ENCODE measurements around the gene OPTC.
A peak's percentile ranks its signal among the peaks of the same experiment; 100 is the strongest.

OPTC gene

DNA sequence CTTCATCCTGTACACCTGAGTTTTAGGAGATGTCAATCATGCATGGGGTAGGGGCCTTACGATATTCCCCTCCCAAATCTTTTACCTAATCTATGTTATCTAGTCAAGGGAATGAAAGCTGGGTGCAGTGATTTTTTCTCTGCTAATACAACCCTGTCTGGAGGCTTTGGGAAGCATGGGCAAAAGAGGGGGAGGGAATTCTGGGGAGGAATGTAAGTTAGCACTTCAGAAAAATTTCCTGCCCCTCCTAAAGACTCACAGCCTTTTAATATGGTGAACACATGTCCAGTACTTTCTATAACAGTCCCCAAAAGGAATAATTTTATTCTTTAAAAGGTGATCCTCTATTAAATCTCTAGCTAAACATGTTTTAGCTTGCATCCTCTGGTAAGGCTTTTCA is 44.0 kb upstream of the OPTC start:
- Histone ChIP-seq H3K56ac (ENCODE audit: low read length) (no peak overlapping the region), H3K27ac (ENCODE audit: low read depth, low read length) (no peak overlapping the region), H3K79me2 (ENCODE audit: control insufficient read depth, insufficient read depth, low read length) (no peaks in the 10 kb centered on the region), H2BK5ac (ENCODE audit: low read length) (no peak overlapping the region), H2AK5ac (ENCODE audit: low read length) (no peak overlapping the region), H3K79me1 (ENCODE audit: low read length) (no peaks in the 10 kb centered on the region), H3K4ac (ENCODE audit: low read depth, low read length) (no peak overlapping the region), H3K9ac (ENCODE audit: low read length) (no peak overlapping the region), H3K4me2 (ENCODE audit: low read length) (no peak overlapping the region), H4K8ac (ENCODE audit: low read depth, low read length) (no peak overlapping the region), H2BK120ac (ENCODE audit: low read depth, low read length) (no peak overlapping the region), H3K4me3 (ENCODE audit: low read length) (no peak overlapping the region), H3K27me3 (ENCODE audit: insufficient read depth, low read length, poor library complexity) (no peaks in the 10 kb centered on the region), H2BK15ac (replicated peaks; ENCODE audit: low read depth) (no peak overlapping the region), H3K36me3 (ENCODE audit: control insufficient read depth, insufficient read depth, low read length) (no peaks in the 10 kb centered on the region), H4K5ac (ENCODE audit: low read length) (no peak overlapping the region), H3K4me1 (ENCODE audit: control insufficient read depth, low read depth, low read length) (peaks cover 9% of the 10 kb centered on the region), H3K18ac (ENCODE audit: low read length) (no peak overlapping the region), H3K23ac (ENCODE audit: low read length) (no peak overlapping the region)
- no peak for DNase-seq
- no CpG with 5 or more reads among the region's 1 CpG for WGBS (ENCODE audit: extremely low coverage, insufficient coverage, low lambda C conversion rate)

DNA sequence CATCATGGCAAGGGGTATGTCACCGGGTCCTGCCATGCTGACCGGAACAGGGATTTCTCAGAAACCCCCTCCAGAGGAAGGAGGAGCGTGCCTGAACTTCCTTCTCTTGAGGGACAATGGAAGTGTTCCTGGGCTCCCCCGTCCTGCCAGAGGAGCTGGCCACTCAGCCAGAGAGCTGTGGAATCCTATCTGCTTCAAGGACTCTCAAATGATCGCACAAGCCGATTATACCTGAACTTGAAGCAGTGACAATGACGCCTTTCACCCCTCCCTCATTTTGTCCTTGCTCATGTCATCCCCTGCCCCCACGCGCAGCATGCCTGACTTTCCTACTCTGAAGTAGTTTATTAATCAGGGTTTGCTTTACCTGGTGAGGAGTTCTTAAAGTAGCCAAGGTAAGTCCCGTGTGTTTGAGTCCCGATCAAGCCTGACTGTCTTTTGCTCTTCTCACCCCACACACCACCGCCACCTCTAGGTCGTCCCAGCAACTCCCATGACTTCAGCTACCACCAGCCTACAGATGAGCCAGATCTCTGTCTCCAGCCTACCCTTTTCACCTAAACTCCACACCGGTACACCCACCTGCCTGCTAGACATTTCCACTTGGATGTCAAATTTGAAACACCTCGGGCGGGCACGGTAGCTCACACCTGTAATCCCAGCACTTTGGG is 43.3 kb upstream of the OPTC start:
- Histone ChIP-seq H3K9ac (ENCODE audit: low read length) (no peak overlapping the region), H3K79me1 (ENCODE audit: low read length) (no peaks in the 10 kb centered on the region), H3K4me1 (ENCODE audit: control insufficient read depth, low read depth, low read length) (peaks cover 9% of the 10 kb centered on the region), H3K79me2 (ENCODE audit: control insufficient read depth, insufficient read depth, low read length) (no peaks in the 10 kb centered on the region), H2BK5ac (ENCODE audit: low read length) (peak overlapping the region; percentile 37), H3K27ac (ENCODE audit: low read depth, low read length) (no peak overlapping the region), H2BK15ac (replicated peaks; ENCODE audit: low read depth) (no peak overlapping the region), H3K18ac (ENCODE audit: low read length) (no peak overlapping the region), H3K27me3 (ENCODE audit: insufficient read depth, low read length, poor library complexity) (no peaks in the 10 kb centered on the region), H3K56ac (ENCODE audit: low read length) (peak overlapping the region; percentile 3), H3K4ac (ENCODE audit: low read depth, low read length) (no peak overlapping the region), H4K5ac (ENCODE audit: low read length) (no peak overlapping the region), H3K36me3 (ENCODE audit: control insufficient read depth, insufficient read depth, low read length) (no peaks in the 10 kb centered on the region), H2AK5ac (ENCODE audit: low read length) (no peak overlapping the region), H3K23ac (ENCODE audit: low read length) (no peak overlapping the region), H3K4me2 (ENCODE audit: low read length) (no peak overlapping the region), H4K8ac (ENCODE audit: low read depth, low read length) (no peak overlapping the region), H2BK120ac (ENCODE audit: low read depth, low read length) (no peak overlapping the region), H3K4me3 (ENCODE audit: low read length) (no peak overlapping the region)
- WGBS (ENCODE audit: extremely low coverage, insufficient coverage, low lambda C conversion rate), result no CpG with 5 or more reads among the region's 17 CpGs
- DNase-seq, result peak; percentile 69

DNA sequence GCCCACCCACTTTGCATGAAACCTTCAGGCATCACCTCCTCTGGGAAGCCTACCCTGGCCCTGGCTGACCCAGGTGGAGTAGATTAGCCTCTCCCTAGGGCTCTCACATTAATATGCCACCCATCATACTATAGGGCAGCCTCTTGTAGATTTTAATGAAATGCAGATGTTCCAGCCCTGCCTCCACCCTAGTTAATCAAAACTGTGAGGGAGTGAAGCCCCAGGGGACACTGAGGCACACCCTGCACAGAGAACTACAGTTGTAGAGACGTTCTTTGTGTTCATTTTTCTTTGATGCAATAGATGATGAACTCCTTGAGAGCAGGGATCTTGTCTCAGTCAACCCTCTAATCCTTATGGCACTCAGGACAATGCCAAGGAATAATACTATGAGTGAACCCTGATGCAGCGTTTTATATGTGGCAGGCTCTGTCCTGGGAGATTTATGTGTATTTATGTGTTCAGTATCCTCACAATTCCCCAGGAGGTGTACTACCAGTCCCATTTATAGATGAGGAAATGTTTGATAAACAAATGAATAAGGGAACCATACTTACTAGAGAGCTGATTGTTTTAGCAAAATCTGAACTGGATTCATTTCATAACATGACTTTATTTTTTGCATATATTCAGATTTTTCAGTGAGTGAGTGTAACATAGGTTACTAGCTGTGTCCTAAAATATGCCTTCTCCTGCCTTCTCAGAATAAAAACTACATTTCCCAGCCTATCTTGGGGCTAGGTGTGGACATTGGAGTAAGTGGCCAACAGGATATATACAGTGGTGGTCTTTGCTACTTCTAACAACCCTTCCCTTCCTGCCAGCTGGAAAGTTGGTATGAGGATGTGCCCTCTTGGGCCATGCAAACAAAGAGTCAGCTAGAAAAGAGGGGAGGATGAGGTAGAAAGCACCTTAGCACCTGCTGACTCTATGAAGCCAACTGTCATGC is 41.8 kb upstream of the OPTC start:
- Histone ChIP-seq H2BK15ac (replicated peaks; ENCODE audit: low read depth) (no peak overlapping the region), H3K27me3 (ENCODE audit: insufficient read depth, low read length, poor library complexity) (no peaks in the 10 kb centered on the region)

DNA sequence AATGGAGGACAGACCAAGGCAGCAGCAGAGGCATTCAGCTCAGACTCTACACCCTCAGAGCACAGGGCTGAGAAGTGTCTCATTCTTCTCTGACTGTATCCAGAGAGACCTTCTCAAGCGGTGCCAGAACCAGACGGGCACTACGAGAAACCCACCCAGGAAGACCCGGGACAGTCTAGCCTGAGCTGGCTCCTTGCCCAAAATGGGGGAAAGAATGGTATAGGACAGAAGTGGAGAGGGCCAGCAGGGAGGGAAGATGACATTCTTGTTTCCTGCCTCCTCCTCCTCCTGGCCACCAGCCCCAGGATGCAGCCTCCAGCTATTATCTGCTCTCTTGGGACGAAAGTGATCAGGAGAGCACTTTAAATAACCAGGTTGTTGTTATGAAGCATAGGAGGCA is 40.9 kb upstream of the OPTC start:
- no peak overlapping the region for H4K8ac ChIP-seq (ENCODE audit: low read depth, low read length)
- no peaks in the 10 kb centered on the region for H3K79me1 ChIP-seq (ENCODE audit: low read length)
- H2BK5ac ChIP-seq (ENCODE audit: low read length), result no peak overlapping the region
- H3K36me3 ChIP-seq (ENCODE audit: control insufficient read depth, insufficient read depth, low read length), result no peaks in the 10 kb centered on the region
- H3K4me1 ChIP-seq (ENCODE audit: control insufficient read depth, low read depth, low read length), result peaks cover 9% of the 10 kb centered on the region
- H3K27ac ChIP-seq (ENCODE audit: low read depth, low read length), result no peak overlapping the region
- no peak overlapping the region for H2AK5ac ChIP-seq (ENCODE audit: low read length)
- no peak overlapping the region for H3K56ac ChIP-seq (ENCODE audit: low read length)
- no peak overlapping the region for H3K23ac ChIP-seq (ENCODE audit: low read length)
- H2BK15ac ChIP-seq (replicated peaks; ENCODE audit: low read depth), result no peak overlapping the region
- no peak overlapping the region for H4K5ac ChIP-seq (ENCODE audit: low read length)
- no peak overlapping the region for H3K4me2 ChIP-seq (ENCODE audit: low read length)
- H3K4me3 ChIP-seq (ENCODE audit: low read length), result no peak overlapping the region
- H3K18ac ChIP-seq (ENCODE audit: low read length), result no peak overlapping the region
- WGBS (ENCODE audit: extremely low coverage, insufficient coverage, low lambda C conversion rate), result no CpG with 5 or more reads among the region's 5 CpGs
- no peak overlapping the region for H2BK120ac ChIP-seq (ENCODE audit: low read depth, low read length)
- DNase-seq, result no peak
- H3K27me3 ChIP-seq (ENCODE audit: insufficient read depth, low read length, poor library complexity), result no peaks in the 10 kb centered on the region
- no peak overlapping the region for H3K9ac ChIP-seq (ENCODE audit: low read length)
- H3K4ac ChIP-seq (ENCODE audit: low read depth, low read length), result no peak overlapping the region
- no peaks in the 10 kb centered on the region for H3K79me2 ChIP-seq (ENCODE audit: control insufficient read depth, insufficient read depth, low read length)

More for the DNA sequence above, 41.8 kb upstream of the OPTC start:
- Histone ChIP-seq H3K4ac (ENCODE audit: low read depth, low read length) (no peak overlapping the region), H3K27ac (ENCODE audit: low read depth, low read length) (no peak overlapping the region), H2AK5ac (ENCODE audit: low read length) (no peak overlapping the region), H3K4me2 (ENCODE audit: low read length) (no peak overlapping the region), H4K5ac (ENCODE audit: low read length) (no peak overlapping the region), H3K36me3 (ENCODE audit: control insufficient read depth, insufficient read depth, low read length) (no peaks in the 10 kb centered on the region), H2BK120ac (ENCODE audit: low read depth, low read length) (no peak overlapping the region), H3K9ac (ENCODE audit: low read length) (no peak overlapping the region), H3K4me3 (ENCODE audit: low read length) (no peak overlapping the region), H3K23ac (ENCODE audit: low read length) (no peak overlapping the region), H2BK5ac (ENCODE audit: low read length) (no peak overlapping the region), H3K56ac (ENCODE audit: low read length) (no peak overlapping the region), H3K79me1 (ENCODE audit: low read length) (no peaks in the 10 kb centered on the region), H4K8ac (ENCODE audit: low read depth, low read length) (no peak overlapping the region), H3K18ac (ENCODE audit: low read length) (no peak overlapping the region), H3K4me1 (ENCODE audit: control insufficient read depth, low read depth, low read length) (peaks cover 9% of the 10 kb centered on the region), H3K79me2 (ENCODE audit: control insufficient read depth, insufficient read depth, low read length) (no peaks in the 10 kb centered on the region)
- WGBS (ENCODE audit: extremely low coverage, insufficient coverage, low lambda C conversion rate), result no CpG with 5 or more reads among the region's 2 CpGs
- no peak for DNase-seq

DNA sequence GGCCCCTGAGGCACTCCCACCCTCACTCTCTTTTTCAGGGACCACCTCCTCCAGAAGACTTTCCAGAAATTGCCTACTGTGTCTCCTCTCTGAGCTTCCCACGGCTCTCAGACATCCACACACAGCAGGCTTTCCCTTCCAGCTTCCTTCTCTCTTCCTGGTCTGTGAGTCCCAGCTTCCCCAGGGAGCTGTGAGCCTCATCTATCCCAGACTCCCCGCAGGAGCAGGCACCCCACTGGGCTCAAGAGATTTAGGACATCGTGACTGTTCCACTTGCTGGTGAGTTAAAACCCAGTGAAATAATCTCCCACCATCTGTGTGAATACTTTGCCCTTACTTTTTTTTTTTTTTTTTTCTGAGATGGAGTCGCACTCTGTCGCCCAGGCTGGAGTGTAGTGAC is 40.3 kb upstream of the OPTC start:
- no peak overlapping the region for H3K9ac ChIP-seq (ENCODE audit: low read length)
- no peak overlapping the region for H2BK15ac ChIP-seq (replicated peaks; ENCODE audit: low read depth)
- no peak overlapping the region for H3K18ac ChIP-seq (ENCODE audit: low read length)
- H4K5ac ChIP-seq (ENCODE audit: low read length), result no peak overlapping the region
- no peak overlapping the region for H3K56ac ChIP-seq (ENCODE audit: low read length)
- H3K27me3 ChIP-seq (ENCODE audit: insufficient read depth, low read length, poor library complexity), result no peaks in the 10 kb centered on the region
- peaks cover 6% of the 10 kb centered on the region for H3K4me1 ChIP-seq (ENCODE audit: control insufficient read depth, low read depth, low read length)
- H3K4me2 ChIP-seq (ENCODE audit: low read length), result no peak overlapping the region
- H3K27ac ChIP-seq (ENCODE audit: low read depth, low read length), result no peak overlapping the region
- H2AK5ac ChIP-seq (ENCODE audit: low read length), result no peak overlapping the region
- H3K36me3 ChIP-seq (ENCODE audit: control insufficient read depth, insufficient read depth, low read length), result no peaks in the 10 kb centered on the region
- H4K8ac ChIP-seq (ENCODE audit: low read depth, low read length), result no peak overlapping the region
- no peak overlapping the region for H3K4me3 ChIP-seq (ENCODE audit: low read length)
- no peak overlapping the region for H3K4ac ChIP-seq (ENCODE audit: low read depth, low read length)
- H2BK120ac ChIP-seq (ENCODE audit: low read depth, low read length), result no peak overlapping the region
- no peak overlapping the region for H3K23ac ChIP-seq (ENCODE audit: low read length)
- DNase-seq, result no peak
- WGBS (ENCODE audit: extremely low coverage, insufficient coverage, low lambda C conversion rate), result no CpG with 5 or more reads among the region's 5 CpGs
- H3K79me2 ChIP-seq (ENCODE audit: control insufficient read depth, insufficient read depth, low read length), result no peaks in the 10 kb centered on the region
- H3K79me1 ChIP-seq (ENCODE audit: low read length), result no peaks in the 10 kb centered on the region
- H2BK5ac ChIP-seq (ENCODE audit: low read length), result no peak overlapping the region
